Measurements from ENCODE around the gene TCF4. TPM values are rescaled to one million over a fixed set of nuclear protein-coding genes. Genes with fewer than 3 reads are reported as not detected.

The TCF4 gene
- total RNA-seq, 1 experiment from 2014 or later = 12.5 TPM

- no peak for DNase-seq
- no peaks in the 10 kb centered on the region for H4K20me1 ChIP-seq (ENCODE audit: low read length)
- H3K36me3 ChIP-seq (ENCODE audit: low read depth, low read length) = no peaks in the 10 kb centered on the region
- no peaks in the 10 kb centered on the region for H3K79me2 ChIP-seq (ENCODE audit: low read length)
- no peak overlapping the region for H3K9ac ChIP-seq (ENCODE audit: low read length)
- H3K4me2 ChIP-seq (ENCODE audit: low read length) = no peak overlapping the region
- H3F3A ChIP-seq (ENCODE audit: low read length, unreplicated experiment) = no peaks in the 10 kb centered on the region
- CTCF ChIA-PET = no interaction called here
- no peak overlapping the region for H3K27ac ChIP-seq (ENCODE audit: low read length)
- H3K4me3 ChIP-seq (ENCODE audit: low read length) = no peak overlapping the region
- POLR2A ChIA-PET (ENCODE audit: unreplicated experiment) = no interaction called here
- no peak overlapping the region for H2AFZ ChIP-seq (ENCODE audit: low read length)
- H3K9me3 ChIP-seq (ENCODE audit: low read length) = no peaks in the 10 kb centered on the region
- H3K4me1 ChIP-seq (ENCODE audit: insufficient read depth, low read length) = no peaks in the 10 kb centered on the region
- TF ChIP-seq EZH2phosphoT487 (IDR thresholded peaks at IDR 0.05; ENCODE audit: borderline replicate concordance, low read length) = no peak
- TF ChIP-seq EZH2 (IDR thresholded peaks at IDR 0.05; ENCODE audit: low read length, unreplicated experiment) = no peak
- TF ChIP-seq CTCF (conservative IDR thresholded peaks at IDR 0.05; ENCODE audit: low read depth, low read length) = no peak
- intact Hi-C loops (cut with micrococcal nuclease) = no loop called here
- no TSS peak for BruUV-seq (replicated peaks)
- no peaks in the 10 kb centered on the region for H3K9me2 ChIP-seq (replicated peaks; ENCODE audit: low read length)
- no peaks in the 10 kb centered on the region for H3K27me3 ChIP-seq (ENCODE audit: low read length)
- ATAC-seq = no peak
Measured at GRCh38 chr18:55346961-55347740, 240.8 kb downstream of the TCF4 start.

- Histone ChIP-seq H3K79me2 (ENCODE audit: low read length) (no peaks in the 10 kb centered on the region), H3K9ac (ENCODE audit: low read length) (no peak overlapping the region), H3K4me3 (ENCODE audit: low read length) (no peak overlapping the region), H3K4me2 (ENCODE audit: low read length) (no peak overlapping the region), H3K9me2 (replicated peaks; ENCODE audit: low read length) (no peaks in the 10 kb centered on the region), H3K4me1 (ENCODE audit: insufficient read depth, low read length) (no peaks in the 10 kb centered on the region), H4K20me1 (ENCODE audit: low read length) (no peaks in the 10 kb centered on the region), H3F3A (ENCODE audit: low read length, unreplicated experiment) (no peaks in the 10 kb centered on the region), H3K9me3 (ENCODE audit: low read length) (no peaks in the 10 kb centered on the region), H3K27ac (ENCODE audit: low read length) (no peak overlapping the region), H3K27me3 (ENCODE audit: low read length) (no peaks in the 10 kb centered on the region), H2AFZ (ENCODE audit: low read length) (no peak overlapping the region), H3K36me3 (ENCODE audit: low read depth, low read length) (no peaks in the 10 kb centered on the region)
- BruUV-seq (replicated peaks) = no TSS peak
- DNase-seq (no peak), ATAC-seq (no peak)
- CTCF ChIA-PET = no interaction called here
- POLR2A ChIA-PET (ENCODE audit: unreplicated experiment) = no interaction called here
- intact Hi-C loops (cut with micrococcal nuclease) = no loop called here
- TF ChIP-seq EZH2 (IDR thresholded peaks at IDR 0.05; ENCODE audit: low read length, unreplicated experiment) = no peak
- TF ChIP-seq CTCF (conservative IDR thresholded peaks at IDR 0.05; ENCODE audit: low read depth, low read length) = no peak
- TF ChIP-seq EZH2phosphoT487 (IDR thresholded peaks at IDR 0.05; ENCODE audit: borderline replicate concordance, low read length) = no peak
Measured at GRCh38 chr18:55346387-55346786, 241.6 kb downstream of the TCF4 start.
